Gastrocnemius medialis (tissue), 4 donors: ENCODE measurements around the gene BCL2.

ENCODE experiments used
- CTCF ChIP-seq, 5 experiments: fragments of 450-650 bp in 3 of 5; fragments of 200-600 bp in 2 of 5; sonication (generic) in 2 of 5; IDR thresholded peaks in 4 of 5; conservative IDR thresholded peaks in 1 of 5; 1 replicate in 4 of 5; 2 replicates in 1 of 5; pipeline ENCODE4 v1.5.1; 2016 to 2019; ENCODE audit warnings: antibody characterized with exemption in 5 of 5, mild to moderate bottlenecking in 3 of 5, moderate library complexity in 3 of 5
- POLR2A ChIP-seq, 2 donors: fragments of 450-650 bp; IDR thresholded peaks; one replicate each; pipeline ENCODE4 v1.6.1; 2017; ENCODE audit warnings: antibody characterized with exemption in 2 of 2, mild to moderate bottlenecking in 2 of 2, moderate library complexity in 2 of 2

- TF ChIP-seq CTCF (IDR thresholded peaks at IDR 0.05 in 4 of 5, conservative IDR thresholded peaks at IDR 0.05 in 1 of 5) = no peak
- TF ChIP-seq POLR2A (IDR thresholded peaks at IDR 0.05) = no peak
Observed at GRCh38 chr18:63131959-63132818, 187.4 kb downstream of the BCL2 start.
